Measurements from ENCODE around the gene FAM204A. TPM values are rescaled to one million over a fixed set of nuclear protein-coding genes. Genes with fewer than 3 reads are reported as not detected.

FAM204A gene
- 55.8 TPM for polyA plus RNA-seq (2013, experiment 1 of 4)
- 55.4 TPM for polyA plus RNA-seq (2013, experiment 2 of 4)
- polyA plus RNA-seq (2013, experiment 3 of 4) = 44.0 TPM
- 42.9 TPM for polyA plus RNA-seq (2013, experiment 4 of 4)

GRCh38 chr10:118341791-118342637 is at the start of gene FAM204A:
TSS of gene FAM204A (minus strand) at chr10:118342324. CDS start at chr10:118336415, 5,909 bp downstream.
- H3K4me3 ChIP-seq (ENCODE audit: insufficient read depth, low read depth, low read length) = peak within 1 kb of the TSS; percentile 97
- H3K36me3 ChIP-seq (ENCODE audit: control insufficient read depth, insufficient read depth, low read length) = no peaks in the 10 kb centered on the region
- no peaks in the 10 kb centered on the region for H3K27me3 ChIP-seq (ENCODE audit: control insufficient read depth, insufficient read depth, low read length, poor library complexity, severe bottlenecking)
- 0% methylated on average over 45 of the region's 45 CpGs for WGBS, 2 experiments
- no peaks in the 10 kb centered on the region for H3K9me3 ChIP-seq (ENCODE audit: control insufficient read depth, low read length)
- H3K4me1 ChIP-seq (ENCODE audit: control insufficient read depth, insufficient read depth, low read length) = peaks cover 4% of the 10 kb centered on the region
- H3K27ac ChIP-seq (ENCODE audit: insufficient read depth, low read depth, low read length, poor library complexity, severe bottlenecking) = peak within 1 kb of the TSS; percentile 59

GRCh38 chr10:118383699-118384098 is 41.6 kb upstream of the FAM204A start:
- 88 to 94% methylated on average over 1 of the region's 1 CpG for WGBS, 2 experiments
- no peaks in the 10 kb centered on the region for H3K4me1 ChIP-seq (ENCODE audit: control insufficient read depth, insufficient read depth, low read length)

GRCh38 chr10:118383063-118383689 is 41.1 kb upstream of the FAM204A start:
- Histone ChIP-seq H3K4me1 (ENCODE audit: control insufficient read depth, insufficient read depth, low read length) (no peaks in the 10 kb centered on the region), H3K36me3 (ENCODE audit: control insufficient read depth, insufficient read depth, low read length) (no peaks in the 10 kb centered on the region), H3K9me3 (ENCODE audit: control insufficient read depth, low read length) (no peaks in the 10 kb centered on the region), H3K4me3 (ENCODE audit: insufficient read depth, low read depth, low read length) (no peak overlapping the region), H3K27ac (ENCODE audit: insufficient read depth, low read depth, low read length, poor library complexity, severe bottlenecking) (no peak overlapping the region), H3K27me3 (ENCODE audit: control insufficient read depth, insufficient read depth, low read length, poor library complexity, severe bottlenecking) (no peaks in the 10 kb centered on the region)
- WGBS, 2 experiments = 78 to 82% methylated on average over 4 of the region's 4 CpGs

More at GRCh38 chr10:118383699-118384098, 41.6 kb upstream of the FAM204A start:
- no peak overlapping the region for H3K27ac ChIP-seq (ENCODE audit: insufficient read depth, low read depth, low read length, poor library complexity, severe bottlenecking)
- no peaks in the 10 kb centered on the region for H3K9me3 ChIP-seq (ENCODE audit: control insufficient read depth, low read length)
- H3K27me3 ChIP-seq (ENCODE audit: control insufficient read depth, insufficient read depth, low read length, poor library complexity, severe bottlenecking) = no peaks in the 10 kb centered on the region
- H3K4me3 ChIP-seq (ENCODE audit: insufficient read depth, low read depth, low read length) = no peak overlapping the region
- no peaks in the 10 kb centered on the region for H3K36me3 ChIP-seq (ENCODE audit: control insufficient read depth, insufficient read depth, low read length)

GRCh38 chr10:118374404-118374803 is 32.3 kb upstream of the FAM204A start:
- H3K9me3 ChIP-seq (ENCODE audit: control insufficient read depth, low read length) = no peaks in the 10 kb centered on the region
- H3K4me3 ChIP-seq (ENCODE audit: insufficient read depth, low read depth, low read length) = no peak overlapping the region
- H3K27ac ChIP-seq (ENCODE audit: insufficient read depth, low read depth, low read length, poor library complexity, severe bottlenecking) = no peak overlapping the region
- no peaks in the 10 kb centered on the region for H3K27me3 ChIP-seq (ENCODE audit: control insufficient read depth, insufficient read depth, low read length, poor library complexity, severe bottlenecking)
- H3K36me3 ChIP-seq (ENCODE audit: control insufficient read depth, insufficient read depth, low read length) = no peaks in the 10 kb centered on the region
- no peaks in the 10 kb centered on the region for H3K4me1 ChIP-seq (ENCODE audit: control insufficient read depth, insufficient read depth, low read length)

- Histone ChIP-seq H3K4me1 (ENCODE audit: control insufficient read depth, insufficient read depth, low read length) (no peaks in the 10 kb centered on the region), H3K36me3 (ENCODE audit: control insufficient read depth, insufficient read depth, low read length) (no peaks in the 10 kb centered on the region), H3K27ac (ENCODE audit: insufficient read depth, low read depth, low read length, poor library complexity, severe bottlenecking) (no peak overlapping the region), H3K4me3 (ENCODE audit: insufficient read depth, low read depth, low read length) (no peak overlapping the region), H3K9me3 (ENCODE audit: control insufficient read depth, low read length) (no peaks in the 10 kb centered on the region), H3K27me3 (ENCODE audit: control insufficient read depth, insufficient read depth, low read length, poor library complexity, severe bottlenecking) (no peaks in the 10 kb centered on the region)
- 93 to 95% methylated on average over 3 to 4 of the region's 4 CpGs for WGBS, 2 experiments
Observed at GRCh38 chr10:118373786-118374185, 31.7 kb upstream of the FAM204A start.

- no peak overlapping the region for H3K27ac ChIP-seq (ENCODE audit: insufficient read depth, low read depth, low read length, poor library complexity, severe bottlenecking)
- H3K9me3 ChIP-seq (ENCODE audit: control insufficient read depth, low read length) = no peaks in the 10 kb centered on the region
- H3K36me3 ChIP-seq (ENCODE audit: control insufficient read depth, insufficient read depth, low read length) = no peaks in the 10 kb centered on the region
- H3K27me3 ChIP-seq (ENCODE audit: control insufficient read depth, insufficient read depth, low read length, poor library complexity, severe bottlenecking) = no peaks in the 10 kb centered on the region
- H3K4me1 ChIP-seq (ENCODE audit: control insufficient read depth, insufficient read depth, low read length) = no peaks in the 10 kb centered on the region
- WGBS, 2 experiments = 90 to 93% methylated on average over 1 to 2 of the region's 2 CpGs
- no peak overlapping the region for H3K4me3 ChIP-seq (ENCODE audit: insufficient read depth, low read depth, low read length)
Observed at GRCh38 chr10:118370499-118370898, 28.4 kb upstream of the FAM204A start.

GRCh38 chr10:118369641-118370205 is 27.6 kb upstream of the FAM204A start:
- WGBS, 2 experiments = 87 to 93% methylated on average over 3 to 4 of the region's 4 CpGs
- Histone ChIP-seq H3K9me3 (ENCODE audit: control insufficient read depth, low read length) (no peaks in the 10 kb centered on the region), H3K4me1 (ENCODE audit: control insufficient read depth, insufficient read depth, low read length) (no peaks in the 10 kb centered on the region), H3K4me3 (ENCODE audit: insufficient read depth, low read depth, low read length) (no peak overlapping the region), H3K27me3 (ENCODE audit: control insufficient read depth, insufficient read depth, low read length, poor library complexity, severe bottlenecking) (no peaks in the 10 kb centered on the region), H3K27ac (ENCODE audit: insufficient read depth, low read depth, low read length, poor library complexity, severe bottlenecking) (no peak overlapping the region), H3K36me3 (ENCODE audit: control insufficient read depth, insufficient read depth, low read length) (no peaks in the 10 kb centered on the region)

GRCh38 chr10:118365702-118366101 is 23.6 kb upstream of the FAM204A start:
- Histone ChIP-seq H3K4me3 (ENCODE audit: insufficient read depth, low read depth, low read length) (no peak overlapping the region), H3K27ac (ENCODE audit: insufficient read depth, low read depth, low read length, poor library complexity, severe bottlenecking) (no peak overlapping the region), H3K9me3 (ENCODE audit: control insufficient read depth, low read length) (no peaks in the 10 kb centered on the region), H3K27me3 (ENCODE audit: control insufficient read depth, insufficient read depth, low read length, poor library complexity, severe bottlenecking) (no peaks in the 10 kb centered on the region), H3K36me3 (ENCODE audit: control insufficient read depth, insufficient read depth, low read length) (no peaks in the 10 kb centered on the region), H3K4me1 (ENCODE audit: control insufficient read depth, insufficient read depth, low read length) (no peaks in the 10 kb centered on the region)

- no peaks in the 10 kb centered on the region for H3K36me3 ChIP-seq (ENCODE audit: control insufficient read depth, insufficient read depth, low read length)
- H3K27ac ChIP-seq (ENCODE audit: insufficient read depth, low read depth, low read length, poor library complexity, severe bottlenecking) = no peak overlapping the region
- no peak overlapping the region for H3K4me3 ChIP-seq (ENCODE audit: insufficient read depth, low read depth, low read length)
- H3K4me1 ChIP-seq (ENCODE audit: control insufficient read depth, insufficient read depth, low read length) = no peaks in the 10 kb centered on the region
- no peaks in the 10 kb centered on the region for H3K9me3 ChIP-seq (ENCODE audit: control insufficient read depth, low read length)
- H3K27me3 ChIP-seq (ENCODE audit: control insufficient read depth, insufficient read depth, low read length, poor library complexity, severe bottlenecking) = peaks cover 4% of the 10 kb centered on the region
- WGBS, 2 experiments = 94% methylated on average over 1 of the region's 1 CpG
Observed at GRCh38 chr10:118362103-118362502, 20.0 kb upstream of the FAM204A start.

GRCh38 chr10:118358327-118358726 is 16.2 kb upstream of the FAM204A start:
- Histone ChIP-seq H3K9me3 (ENCODE audit: control insufficient read depth, low read length) (no peaks in the 10 kb centered on the region), H3K4me3 (ENCODE audit: insufficient read depth, low read depth, low read length) (no peak overlapping the region), H3K27me3 (ENCODE audit: control insufficient read depth, insufficient read depth, low read length, poor library complexity, severe bottlenecking) (peaks cover 4% of the 10 kb centered on the region), H3K36me3 (ENCODE audit: control insufficient read depth, insufficient read depth, low read length) (no peaks in the 10 kb centered on the region), H3K4me1 (ENCODE audit: control insufficient read depth, insufficient read depth, low read length) (no peaks in the 10 kb centered on the region), H3K27ac (ENCODE audit: insufficient read depth, low read depth, low read length, poor library complexity, severe bottlenecking) (no peak overlapping the region)
- 95% methylated on average over 6 of the region's 6 CpGs for WGBS, 2 experiments
